OCI-LY3 (cell line): ENCODE measurements around the gene OR1K1.
"Not testable (repeated sequence)": the region's sequence is repeated elsewhere in the genome, so short reads cannot be mapped to it uniquely, and the experiment has no call there.

Experiments used
- H2AFZ ChIP-seq: fragments of 200-600, 300-600 bp; shearing (Covaris generic); 2 replicates; pipeline ENCODE4 v1.6.0; 2014; ENCODE audit warnings: antibody characterized with exemption, low read depth, low read length
- H3K27ac ChIP-seq: fragments of 200-600, 300-600 bp; sonication (generic); 2 replicates; pipeline ENCODE4 v1.5.1; 2014; ENCODE audit warnings: mild to moderate bottlenecking, low read length, moderate library complexity, mixed read lengths
- H3K27me3 ChIP-seq: fragments of 200-600, 300-600 bp; sonication (generic); 2 replicates; pipeline ENCODE4 v1.6.1; 2014; ENCODE audit warnings: low read depth, low read length, mixed read lengths
- H3K36me3 ChIP-seq: fragments of 200-600, 300-600 bp; sonication (generic); replicated peaks from 2 replicates; pipeline ENCODE3; 2014; ENCODE audit warnings: low read depth, low read length, mixed read lengths
- H3K4me1 ChIP-seq: fragments of 300-600, 200-600 bp; sonication (generic); 2 replicates; pipeline ENCODE4 v1.6.1; 2014; ENCODE audit warnings: low read length, mixed read lengths
- H3K4me2 ChIP-seq: fragments of 200-600, 300-600 bp; sonication (generic); 2 replicates; pipeline ENCODE4 v1.6.1; 2014; ENCODE audit warnings: low read length, mixed read lengths
- H3K4me3 ChIP-seq: fragments of 300-600, 200-600 bp; sonication (generic); 2 replicates; pipeline ENCODE4 v1.5.1; 2014; ENCODE audit warnings: antibody characterized with exemption, mild to moderate bottlenecking, low read length, moderate library complexity
- H3K79me2 ChIP-seq: fragments of 300-600, 200-600 bp; shearing (Covaris generic); 2 replicates; pipeline ENCODE4 v1.6.1; 2014; ENCODE audit warnings: mild to moderate bottlenecking, low read length, mixed read lengths
- H3K9ac ChIP-seq: fragments of 300-600, 200-600 bp; shearing (Covaris generic); 2 replicates; pipeline ENCODE4 v1.6.0; 2014; ENCODE audit warnings: mild to moderate bottlenecking, low read length, moderate library complexity
- H3K9me3 ChIP-seq: fragments of 200-600, 300-600 bp; shearing (Covaris generic); 2 replicates; pipeline ENCODE4 v1.6.1; 2014; ENCODE audit warnings: low read length, mixed read lengths; ENCODE audit not compliant: insufficient read depth
- H4K20me1 ChIP-seq: fragments of 200-600, 300-600 bp; sonication (generic); 2 replicates; pipeline ENCODE4 v1.6.1; 2016; ENCODE audit warnings: low read length, mixed read lengths; ENCODE audit not compliant: insufficient read depth
- EZH2phosphoT487 ChIP-seq: fragments of 200-600 bp; shearing (Covaris generic); IDR thresholded peaks from 2 replicates; pipeline ENCODE4 v1.6.1; 2018; ENCODE audit warnings: antibody characterized with exemption, mixed run types, low read depth
- TF ChIP-seq, protein P1 (sequence below): fragments of 200-600, 300-600 bp; sonication (generic); IDR thresholded peaks from 2 replicates; pipeline ENCODE4 v1.5.1; 2014; ENCODE audit warnings: antibody characterized with exemption, low read length, low read depth

OR1K1 gene

DNA sequence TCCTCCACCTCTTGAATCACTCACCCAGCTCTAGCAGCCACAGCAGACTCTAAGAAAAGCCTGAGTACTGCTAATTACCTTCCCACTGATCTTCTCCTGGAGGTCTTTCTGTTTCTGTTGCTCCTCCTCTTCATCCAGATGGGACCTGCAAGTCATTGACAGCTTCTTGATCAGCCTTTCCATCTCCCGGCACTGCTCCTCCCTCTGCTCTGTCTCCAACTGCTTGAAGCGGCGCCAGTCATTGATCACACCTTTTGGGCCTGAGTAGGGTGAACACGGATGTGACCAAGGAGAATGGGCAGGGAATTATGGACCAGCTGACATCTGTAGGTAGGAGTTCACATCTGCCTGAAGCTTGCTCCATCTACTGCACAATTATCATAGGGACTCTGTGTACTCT, 23.0 kb downstream of the OR1K1 start:
- Histone ChIP-seq H3K9ac (no peak overlapping the region), H3K27me3 (no peaks in the 10 kb centered on the region), H3K36me3 (peaks cover 20% of the 10 kb centered on the region), H3K27ac (no peak overlapping the region), H3K4me3 (no peak overlapping the region), H3K4me2 (no peak overlapping the region), H3K9me3 (no peaks in the 10 kb centered on the region), H3K79me2 (peaks cover 26% of the 10 kb centered on the region), H2AFZ (no peak overlapping the region), H4K20me1 (peaks cover 9% of the 10 kb centered on the region; the same call in 1 of the 2 replicates), H3K4me1 (peaks cover 10% of the 10 kb centered on the region)
- TF ChIP-seq, protein P1, sequence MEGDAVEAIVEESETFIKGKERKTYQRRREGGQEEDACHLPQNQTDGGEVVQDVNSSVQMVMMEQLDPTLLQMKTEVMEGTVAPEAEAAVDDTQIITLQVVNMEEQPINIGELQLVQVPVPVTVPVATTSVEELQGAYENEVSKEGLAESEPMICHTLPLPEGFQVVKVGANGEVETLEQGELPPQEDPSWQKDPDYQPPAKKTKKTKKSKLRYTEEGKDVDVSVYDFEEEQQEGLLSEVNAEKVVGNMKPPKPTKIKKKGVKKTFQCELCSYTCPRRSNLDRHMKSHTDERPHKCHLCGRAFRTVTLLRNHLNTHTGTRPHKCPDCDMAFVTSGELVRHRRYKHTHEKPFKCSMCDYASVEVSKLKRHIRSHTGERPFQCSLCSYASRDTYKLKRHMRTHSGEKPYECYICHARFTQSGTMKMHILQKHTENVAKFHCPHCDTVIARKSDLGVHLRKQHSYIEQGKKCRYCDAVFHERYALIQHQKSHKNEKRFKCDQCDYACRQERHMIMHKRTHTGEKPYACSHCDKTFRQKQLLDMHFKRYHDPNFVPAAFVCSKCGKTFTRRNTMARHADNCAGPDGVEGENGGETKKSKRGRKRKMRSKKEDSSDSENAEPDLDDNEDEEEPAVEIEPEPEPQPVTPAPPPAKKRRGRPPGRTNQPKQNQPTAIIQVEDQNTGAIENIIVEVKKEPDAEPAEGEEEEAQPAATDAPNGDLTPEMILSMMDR = no peak
- no peak for TF ChIP-seq EZH2phosphoT487

DNA sequence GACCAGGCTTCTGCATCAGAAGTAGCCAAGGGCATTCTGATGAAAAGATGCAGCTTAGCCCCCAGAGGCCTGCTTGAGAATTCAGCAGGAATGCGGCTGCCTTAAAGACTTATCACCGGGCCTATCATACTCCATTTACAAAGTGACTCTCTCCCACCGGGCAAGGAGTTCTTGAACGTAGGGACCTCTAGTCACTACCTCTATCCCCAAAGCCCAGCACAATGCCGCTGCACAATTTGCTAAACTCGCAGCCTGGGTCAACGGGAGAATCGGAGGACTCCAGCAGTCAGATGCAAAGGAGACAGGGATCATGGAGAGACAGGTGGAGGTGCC, 27.8 kb downstream of the OR1K1 start:
- Histone ChIP-seq H3K27me3 (no peaks in the 10 kb centered on the region), H3K36me3 (peaks cover 4% of the 10 kb centered on the region), H3K9me3 (no peaks in the 10 kb centered on the region), H2AFZ (peak overlapping the region; percentile 94; the same call in 1 of the 2 replicates), H3K4me3 (peak overlapping the region; percentile 100), H3K4me1 (peaks cover 10% of the 10 kb centered on the region), H3K79me2 (peaks cover 30% of the 10 kb centered on the region), H3K9ac (peak overlapping the region; percentile 98), H4K20me1 (peaks cover 9% of the 10 kb centered on the region; the same call in 1 of the 2 replicates), H3K27ac (0 out of 2 replicates have a peak overlapping the region, but pooled peaks have one; percentile 80), H3K4me2 (peak overlapping the region; percentile 99)
- no peak for TF ChIP-seq EZH2phosphoT487
- TF ChIP-seq, protein P1 = no peak

DNA sequence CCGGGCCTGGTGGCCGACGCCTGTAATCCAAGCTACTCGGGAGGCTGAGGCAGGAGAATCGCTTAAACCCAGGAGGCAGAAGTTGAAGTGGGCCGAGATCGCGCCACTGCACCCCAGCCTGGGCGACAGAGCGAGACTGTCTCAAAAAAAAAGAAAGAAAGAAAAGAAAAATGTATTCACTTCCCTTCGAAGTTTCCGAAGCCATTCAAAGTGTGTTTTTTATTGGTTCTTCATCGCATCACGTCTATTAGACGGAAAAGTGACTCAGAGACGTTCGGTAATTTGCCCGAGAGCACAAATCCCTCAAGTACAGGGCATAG, 29.0 kb downstream of the OR1K1 start:
- peak overlapping the region; percentile 98 for H3K9ac ChIP-seq

DNA sequence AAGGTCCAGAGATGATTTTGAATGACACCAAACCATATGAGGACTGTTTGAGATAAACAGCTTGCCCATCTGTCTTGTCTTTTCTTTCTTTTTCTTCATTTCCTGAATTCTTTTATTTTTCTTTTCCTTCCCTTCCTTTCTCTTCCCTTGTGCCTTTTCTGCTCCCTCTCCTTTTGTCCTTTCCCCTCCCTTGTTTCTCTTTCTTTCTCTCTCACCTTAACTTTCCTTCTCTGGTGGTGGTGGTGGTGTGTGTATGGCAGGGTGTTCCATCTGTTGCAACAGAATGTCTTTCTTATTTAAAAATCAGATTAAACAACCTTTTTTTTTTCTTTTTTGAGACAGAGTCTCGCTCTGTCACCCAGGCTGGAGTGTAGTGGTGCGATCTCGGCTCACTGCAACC, 32.3 kb downstream of the OR1K1 start:
- TF ChIP-seq, protein P1 = no peak
- TF ChIP-seq EZH2phosphoT487 = no peak
- H3K27ac ChIP-seq = no peak overlapping the region
- no peak overlapping the region for H3K9ac ChIP-seq
- no peaks in the 10 kb centered on the region for H3K36me3 ChIP-seq
- H3K9me3 ChIP-seq = no peaks in the 10 kb centered on the region
- no peak overlapping the region for H3K4me2 ChIP-seq
- H4K20me1 ChIP-seq = peaks cover 5% of the 10 kb centered on the region; the same call in 1 of the 2 replicates
- H3K4me1 ChIP-seq = peaks cover 10% of the 10 kb centered on the region
- peaks cover 12% of the 10 kb centered on the region for H3K79me2 ChIP-seq
- H2AFZ ChIP-seq = no peak overlapping the region
- H3K27me3 ChIP-seq = no peaks in the 10 kb centered on the region
- H3K4me3 ChIP-seq = no peak overlapping the region

More for the DNA sequence above, 29.0 kb downstream of the OR1K1 start:
- peaks cover 30% of the 10 kb centered on the region for H3K79me2 ChIP-seq
- peak overlapping the region; percentile 98 for H2AFZ ChIP-seq
- not testable (repeated sequence) for H4K20me1 ChIP-seq, H3K27me3 ChIP-seq, H3K9me3 ChIP-seq, H3K36me3 ChIP-seq
- H3K27ac ChIP-seq = peak overlapping the region; percentile 80
- H3K4me2 ChIP-seq = peak overlapping the region; percentile 59
- peak overlapping the region; percentile 100 for H3K4me3 ChIP-seq
- peaks cover 10% of the 10 kb centered on the region for H3K4me1 ChIP-seq

DNA sequence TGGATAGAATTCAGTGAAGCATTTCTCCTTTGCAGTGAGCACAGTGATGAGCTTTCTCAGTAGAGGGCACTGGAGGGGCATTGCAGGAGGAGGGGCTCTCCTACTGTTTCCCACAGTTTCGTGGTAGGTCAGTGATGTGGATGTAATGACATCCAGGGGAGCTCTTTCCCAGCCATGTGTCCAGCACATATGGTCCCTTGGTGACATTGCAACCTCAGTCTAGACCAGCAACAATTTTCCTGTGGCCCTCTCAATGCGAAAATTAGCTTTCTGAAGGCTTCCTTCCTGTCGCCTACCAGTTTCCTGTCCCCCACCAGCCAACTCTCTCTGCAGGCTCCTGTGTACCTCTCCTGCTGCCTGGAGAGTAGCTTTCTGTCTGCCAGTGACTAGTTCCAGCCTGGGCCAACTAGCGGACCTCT, 35.4 kb downstream of the OR1K1 start:
- Histone ChIP-seq H2AFZ (peak overlapping the region; percentile 94), H3K4me2 (peak overlapping the region; percentile 48), H3K79me2 (no peaks in the 10 kb centered on the region), H4K20me1 (no peaks in the 10 kb centered on the region), H3K9ac (no peak overlapping the region), H3K4me3 (peak overlapping the region; percentile 46), H3K36me3 (no peaks in the 10 kb centered on the region), H3K4me1 (peaks cover 5% of the 10 kb centered on the region; the same call in 1 of the 2 replicates), H3K27me3 (no peaks in the 10 kb centered on the region), H3K27ac (no peak overlapping the region), H3K9me3 (no peaks in the 10 kb centered on the region)
- TF ChIP-seq EZH2phosphoT487 = no peak
- TF ChIP-seq, protein P1 = peak; percentile 42
